ENCODE measurements around the gene TGFA. TPM values are rescaled to one million over a fixed set of nuclear protein-coding genes. Genes with fewer than 3 reads are reported as not detected.

Gene TGFA
- total RNA-seq, 1 experiment from 2014 or later, result 50.1 TPM

DNA sequence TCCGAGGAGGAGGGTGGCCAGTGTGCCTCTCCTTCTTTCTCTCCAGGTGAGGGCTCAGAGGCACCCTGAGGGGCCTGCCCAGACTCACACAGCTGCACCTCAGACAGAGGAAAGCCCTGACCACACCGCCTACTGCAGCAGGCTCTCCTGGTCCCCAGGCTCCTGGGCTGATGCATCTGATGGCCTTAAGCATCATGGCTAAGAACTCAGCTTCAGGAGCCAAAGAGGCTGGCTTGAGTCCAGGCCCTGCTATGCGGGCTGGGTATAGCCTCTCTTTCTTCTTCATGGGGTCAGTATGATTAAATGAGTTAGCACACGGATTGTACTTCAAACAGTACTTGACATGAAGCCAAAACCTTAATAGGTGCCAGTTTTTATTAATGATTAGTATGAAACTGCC, 89.6 kb downstream of the TGFA start:
- intact Hi-C loops (cut with micrococcal nuclease), result no loop called here
- H3K9ac ChIP-seq (ENCODE audit: low read length), result no peak overlapping the region
- BruUV-seq (replicated peaks), result no TSS peak
- DNase-seq (ENCODE audit: low read depth, low spot score) (no peak), ATAC-seq (no peak)
- TF ChIP-seq YY1 (IDR thresholded peaks at IDR 0.05; ENCODE audit: extremely low read depth, insufficient replicate concordance, low read depth, low read length) (no peak), FOSL1 (IDR thresholded peaks at IDR 0.05; ENCODE audit: low read depth) (no peak)
- H3K79me2 ChIP-seq (ENCODE audit: insufficient read depth, low read length), result peaks cover 3% of the 10 kb centered on the region; the same call in 1 of the 2 replicates
- H3K27ac ChIP-seq (ENCODE audit: low read depth, low read length), result no peak overlapping the region
- H3K4me3 ChIP-seq (replicated peaks in 1 of 2; ENCODE audit: low read depth in 1 of 2, low read length in 2 of 2), result no peak overlapping the region
- no peaks in the 10 kb centered on the region for H3K9me3 ChIP-seq (ENCODE audit: control insufficient read depth in 1 of 2, insufficient read depth in 1 of 2, low read depth in 1 of 2, low read length in 2 of 2)
- no peaks in the 10 kb centered on the region for H3K9me2 ChIP-seq (ENCODE audit: insufficient read depth)
- CTCF ChIA-PET, result no interaction called here
- RAD21 ChIA-PET (ENCODE audit: low non-redundant PET in 1 of 2, low total read pairs in 2 of 2, uncharacterized antibody in 2 of 2, unreplicated experiment in 2 of 2), result no interaction called here
- no peaks in the 10 kb centered on the region for H4K20me1 ChIP-seq (ENCODE audit: insufficient read depth)
- H2AFZ ChIP-seq (ENCODE audit: low read depth, low read length, poor library complexity, severe bottlenecking), result no peak overlapping the region
- no peak overlapping the region for H3K4me2 ChIP-seq (ENCODE audit: low read length)
- POLR2A ChIA-PET, result no interaction called here
- H3K27me3 ChIP-seq (ENCODE audit: insufficient read depth, low read length), result no peaks in the 10 kb centered on the region
- H3K4me1 ChIP-seq (ENCODE audit: control insufficient read depth in 1 of 2, insufficient read depth in 2 of 2, low read length in 2 of 2), result no peaks in the 10 kb centered on the region
- H3K36me3 ChIP-seq (ENCODE audit: control insufficient read depth in 1 of 2, insufficient read depth in 2 of 2, low read length in 2 of 2), result peaks cover 5 to 10% of the 10 kb centered on the region in 2 experiments; a peak in 2 of 4 replicates

DNA sequence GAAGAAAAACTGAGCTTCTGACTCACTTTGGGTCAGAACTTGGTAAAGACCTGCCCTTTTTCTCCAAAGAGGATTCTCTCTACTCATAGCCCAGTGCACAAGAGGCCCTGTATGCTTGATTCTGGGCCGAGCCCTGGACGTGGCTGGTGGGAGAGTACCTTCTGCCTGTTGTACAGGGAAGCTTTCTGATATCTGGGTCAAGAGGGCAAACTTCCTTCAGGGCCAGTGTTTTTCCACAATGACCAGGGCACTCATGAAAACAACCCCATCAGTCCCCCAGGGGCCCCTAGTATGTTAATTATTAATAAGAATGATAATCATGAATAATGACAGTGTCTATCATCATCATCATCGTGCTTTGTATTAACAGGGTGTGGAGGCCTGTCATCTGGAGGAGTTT, 90.0 kb downstream of the TGFA start:
- BruUV-seq (replicated peaks), result no TSS peak
- intact Hi-C loops (cut with micrococcal nuclease), result no loop called here
- DNase-seq (ENCODE audit: low read depth, low spot score), result no peak
- H2AFZ ChIP-seq (ENCODE audit: low read depth, low read length, poor library complexity, severe bottlenecking), result no peak overlapping the region
- H4K20me1 ChIP-seq (ENCODE audit: insufficient read depth), result no peaks in the 10 kb centered on the region
- H3K4me2 ChIP-seq (ENCODE audit: low read length), result no peak overlapping the region
- H3K4me1 ChIP-seq (ENCODE audit: control insufficient read depth in 1 of 2, insufficient read depth in 2 of 2, low read length in 2 of 2), result no peaks in the 10 kb centered on the region
- no peak overlapping the region for H3K27ac ChIP-seq (ENCODE audit: low read depth, low read length)
- no peak overlapping the region for H3K4me3 ChIP-seq (replicated peaks in 1 of 2; ENCODE audit: low read depth in 1 of 2, low read length in 2 of 2)
- H3K27me3 ChIP-seq (ENCODE audit: insufficient read depth, low read length), result no peaks in the 10 kb centered on the region
- H3K9ac ChIP-seq (ENCODE audit: low read length), result no peak overlapping the region
- no peaks in the 10 kb centered on the region for H3K9me2 ChIP-seq (ENCODE audit: insufficient read depth)
- H3K79me2 ChIP-seq (ENCODE audit: insufficient read depth, low read length), result peaks cover 3% of the 10 kb centered on the region; the same call in 1 of the 2 replicates
- ChIA-PET RAD21 (ENCODE audit: low non-redundant PET in 1 of 2, low total read pairs in 2 of 2, uncharacterized antibody in 2 of 2, unreplicated experiment in 2 of 2) (no interaction called here), POLR2A (no interaction called here), CTCF (no interaction called here)
- peaks cover 5 to 10% of the 10 kb centered on the region in 2 experiments; a peak in 2 of 4 replicates for H3K36me3 ChIP-seq (ENCODE audit: control insufficient read depth in 1 of 2, insufficient read depth in 2 of 2, low read length in 2 of 2)
- no peaks in the 10 kb centered on the region for H3K9me3 ChIP-seq (ENCODE audit: control insufficient read depth in 1 of 2, insufficient read depth in 1 of 2, low read depth in 1 of 2, low read length in 2 of 2)
- no peak for ATAC-seq
- no peak for TF ChIP-seq ELF1 (IDR thresholded peaks at IDR 0.05; ENCODE audit: borderline replicate concordance, low read depth)
- TF ChIP-seq CEBPB (IDR thresholded peaks at IDR 0.05; ENCODE audit: low read depth), result no peak
- no peak for TF ChIP-seq JUND (IDR thresholded peaks at IDR 0.05)
- no peak for TF ChIP-seq FOSL1 (IDR thresholded peaks at IDR 0.05; ENCODE audit: low read depth)
- TF ChIP-seq SIN3A (IDR thresholded peaks at IDR 0.05; ENCODE audit: low read depth), result no peak
- no peak for TF ChIP-seq CBX3 (IDR thresholded peaks at IDR 0.05; ENCODE audit: low read depth)
- no peak for TF ChIP-seq ZFX (IDR thresholded peaks at IDR 0.05)
- TF ChIP-seq, protein P1, sequence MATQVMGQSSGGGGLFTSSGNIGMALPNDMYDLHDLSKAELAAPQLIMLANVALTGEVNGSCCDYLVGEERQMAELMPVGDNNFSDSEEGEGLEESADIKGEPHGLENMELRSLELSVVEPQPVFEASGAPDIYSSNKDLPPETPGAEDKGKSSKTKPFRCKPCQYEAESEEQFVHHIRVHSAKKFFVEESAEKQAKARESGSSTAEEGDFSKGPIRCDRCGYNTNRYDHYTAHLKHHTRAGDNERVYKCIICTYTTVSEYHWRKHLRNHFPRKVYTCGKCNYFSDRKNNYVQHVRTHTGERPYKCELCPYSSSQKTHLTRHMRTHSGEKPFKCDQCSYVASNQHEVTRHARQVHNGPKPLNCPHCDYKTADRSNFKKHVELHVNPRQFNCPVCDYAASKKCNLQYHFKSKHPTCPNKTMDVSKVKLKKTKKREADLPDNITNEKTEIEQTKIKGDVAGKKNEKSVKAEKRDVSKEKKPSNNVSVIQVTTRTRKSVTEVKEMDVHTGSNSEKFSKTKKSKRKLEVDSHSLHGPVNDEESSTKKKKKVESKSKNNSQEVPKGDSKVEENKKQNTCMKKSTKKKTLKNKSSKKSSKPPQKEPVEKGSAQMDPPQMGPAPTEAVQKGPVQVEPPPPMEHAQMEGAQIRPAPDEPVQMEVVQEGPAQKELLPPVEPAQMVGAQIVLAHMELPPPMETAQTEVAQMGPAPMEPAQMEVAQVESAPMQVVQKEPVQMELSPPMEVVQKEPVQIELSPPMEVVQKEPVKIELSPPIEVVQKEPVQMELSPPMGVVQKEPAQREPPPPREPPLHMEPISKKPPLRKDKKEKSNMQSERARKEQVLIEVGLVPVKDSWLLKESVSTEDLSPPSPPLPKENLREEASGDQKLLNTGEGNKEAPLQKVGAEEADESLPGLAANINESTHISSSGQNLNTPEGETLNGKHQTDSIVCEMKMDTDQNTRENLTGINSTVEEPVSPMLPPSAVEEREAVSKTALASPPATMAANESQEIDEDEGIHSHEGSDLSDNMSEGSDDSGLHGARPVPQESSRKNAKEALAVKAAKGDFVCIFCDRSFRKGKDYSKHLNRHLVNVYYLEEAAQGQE (IDR thresholded peaks at IDR 0.05; ENCODE audit: low read depth), result no peak
- no peak for TF ChIP-seq SRF (IDR thresholded peaks at IDR 0.05; ENCODE audit: low read depth)
- TF ChIP-seq, protein P2, sequence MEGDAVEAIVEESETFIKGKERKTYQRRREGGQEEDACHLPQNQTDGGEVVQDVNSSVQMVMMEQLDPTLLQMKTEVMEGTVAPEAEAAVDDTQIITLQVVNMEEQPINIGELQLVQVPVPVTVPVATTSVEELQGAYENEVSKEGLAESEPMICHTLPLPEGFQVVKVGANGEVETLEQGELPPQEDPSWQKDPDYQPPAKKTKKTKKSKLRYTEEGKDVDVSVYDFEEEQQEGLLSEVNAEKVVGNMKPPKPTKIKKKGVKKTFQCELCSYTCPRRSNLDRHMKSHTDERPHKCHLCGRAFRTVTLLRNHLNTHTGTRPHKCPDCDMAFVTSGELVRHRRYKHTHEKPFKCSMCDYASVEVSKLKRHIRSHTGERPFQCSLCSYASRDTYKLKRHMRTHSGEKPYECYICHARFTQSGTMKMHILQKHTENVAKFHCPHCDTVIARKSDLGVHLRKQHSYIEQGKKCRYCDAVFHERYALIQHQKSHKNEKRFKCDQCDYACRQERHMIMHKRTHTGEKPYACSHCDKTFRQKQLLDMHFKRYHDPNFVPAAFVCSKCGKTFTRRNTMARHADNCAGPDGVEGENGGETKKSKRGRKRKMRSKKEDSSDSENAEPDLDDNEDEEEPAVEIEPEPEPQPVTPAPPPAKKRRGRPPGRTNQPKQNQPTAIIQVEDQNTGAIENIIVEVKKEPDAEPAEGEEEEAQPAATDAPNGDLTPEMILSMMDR (IDR thresholded peaks at IDR 0.05 in 2 of 3, conservative IDR thresholded peaks at IDR 0.05 in 1 of 3; ENCODE audit: borderline replicate concordance in 1 of 3, insufficient read depth in 1 of 3, low read depth in 2 of 3, low read length in 2 of 3), result no peak
- TF ChIP-seq ZNF274 (IDR thresholded peaks at IDR 0.05; ENCODE audit: low read depth, low read length), result no peak
- TF ChIP-seq POLR2AphosphoS5 (IDR thresholded peaks at IDR 0.05; ENCODE audit: low read depth, low read length), result no peak
- TF ChIP-seq YY1 (IDR thresholded peaks at IDR 0.05; ENCODE audit: extremely low read depth, insufficient replicate concordance, low read depth, low read length), result no peak
- no peak for TF ChIP-seq TCF7L2 (IDR thresholded peaks at IDR 0.05; ENCODE audit: borderline replicate concordance, extremely low read depth, insufficient read depth, insufficient read length)
- no peak for TF ChIP-seq POLR2A (IDR thresholded peaks at IDR 0.05; ENCODE audit: borderline replicate concordance, extremely low read depth, insufficient read depth, insufficient read length)
- TF ChIP-seq EZH2phosphoT487 (IDR thresholded peaks at IDR 0.05; ENCODE audit: borderline replicate concordance), result no peak

Measured in HCT116 (cell line).